Central memory CD8-positive, alpha-beta T cell (primary cell): ENCODE data around the gene TMEM238.

ENCODE experiments used
- ATAC-seq: fragments of 150-1000 bp; cut with Tn5 transposase; replicated peaks from 2 replicates; pipeline ENCODE4 v1.10.0; 2022; ENCODE audit warnings: mild to moderate bottlenecking, moderate FRiP score, moderate number of reproducible peaks; ENCODE audit not compliant: poor library complexity, severe bottlenecking; ENCODE audit errors: extremely low read depth
- DNase-seq, 2 donors: peaks; one replicate each; pipeline ENCODE4 v3.0.0; 2021; ENCODE audit warnings: low spot score in 2 of 2
- H3K27ac Mint-ChIP-seq: one replicate; pipeline ENCODE4 v1.8.0; 2022; ENCODE audit warnings: low read depth, mild to moderate bottlenecking, moderate library complexity, mixed read lengths
- H3K27me3 Mint-ChIP-seq: one replicate; pipeline ENCODE4 v1.8.0; 2022; ENCODE audit warnings: mixed read lengths
- H3K36me3 Mint-ChIP-seq: one replicate; pipeline ENCODE4 v1.8.0; 2022; ENCODE audit warnings: mild to moderate bottlenecking, moderate library complexity, mixed read lengths; ENCODE audit not compliant: insufficient read depth
- H3K4me1 Mint-ChIP-seq: one replicate; pipeline ENCODE4 v1.8.0; 2022; ENCODE audit warnings: mixed read lengths
- H3K4me3 Mint-ChIP-seq: one replicate; pipeline ENCODE4 v1.8.0; 2022; ENCODE audit warnings: mild to moderate bottlenecking, moderate library complexity, mixed read lengths
- H3K9me3 Mint-ChIP-seq: one replicate; pipeline ENCODE4 v1.8.0; 2022; ENCODE audit warnings: mixed read lengths

The TMEM238 gene

DNA sequence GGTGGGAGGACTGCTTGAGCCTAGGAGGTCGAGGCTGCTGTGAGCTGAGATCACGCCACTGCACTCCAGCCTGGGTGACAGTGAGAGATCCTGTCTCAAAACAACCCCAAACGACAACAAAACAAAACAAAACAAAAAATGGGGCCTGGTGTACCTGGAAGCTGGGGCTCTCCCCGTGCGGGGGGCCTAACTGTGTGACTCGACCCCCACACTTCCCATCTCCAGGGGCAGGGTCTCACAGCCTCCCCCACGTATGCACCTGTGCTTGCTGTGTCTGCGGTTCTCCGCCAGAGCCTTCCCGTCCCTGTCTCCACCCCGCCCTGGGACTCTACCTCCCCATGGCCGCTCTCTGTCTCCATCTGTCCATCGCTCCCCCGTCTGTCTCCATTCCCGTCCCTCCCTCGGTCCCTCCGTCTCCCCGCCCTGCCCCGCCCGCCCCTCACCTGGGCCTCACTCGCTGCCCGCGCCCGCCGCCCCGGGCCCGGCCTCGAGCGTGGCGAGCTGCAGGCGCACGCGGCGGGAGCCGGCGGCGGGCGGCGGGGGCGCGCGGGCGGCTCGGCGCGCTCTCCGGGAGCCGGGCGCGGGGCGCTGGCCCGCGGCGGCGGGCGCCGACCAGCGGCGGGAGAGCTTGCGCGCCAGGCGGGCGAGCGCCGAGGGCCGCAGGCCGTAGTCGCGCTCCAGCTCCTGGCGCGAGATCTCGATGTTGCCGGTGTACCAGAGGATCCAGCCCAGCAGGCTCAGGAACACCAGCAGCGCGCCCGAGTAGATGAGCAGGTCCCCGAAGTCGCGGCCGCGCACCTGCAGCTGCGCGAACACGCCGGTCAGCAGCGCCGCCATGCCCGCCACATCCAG lies 587 bp downstream of the TMEM238 start:
- Mint-ChIP-seq H3K9me3 (no peaks in the 10 kb centered on the region), H3K27ac (peak overlapping the region; percentile 79), H3K36me3 (peaks cover 31% of the 10 kb centered on the region), H3K4me1 (peaks cover 62% of the 10 kb centered on the region), H3K4me3 (peak overlapping the region; percentile 97), H3K27me3 (no peaks in the 10 kb centered on the region)
- DNase-seq (no peak), ATAC-seq (no peak)

DNA sequence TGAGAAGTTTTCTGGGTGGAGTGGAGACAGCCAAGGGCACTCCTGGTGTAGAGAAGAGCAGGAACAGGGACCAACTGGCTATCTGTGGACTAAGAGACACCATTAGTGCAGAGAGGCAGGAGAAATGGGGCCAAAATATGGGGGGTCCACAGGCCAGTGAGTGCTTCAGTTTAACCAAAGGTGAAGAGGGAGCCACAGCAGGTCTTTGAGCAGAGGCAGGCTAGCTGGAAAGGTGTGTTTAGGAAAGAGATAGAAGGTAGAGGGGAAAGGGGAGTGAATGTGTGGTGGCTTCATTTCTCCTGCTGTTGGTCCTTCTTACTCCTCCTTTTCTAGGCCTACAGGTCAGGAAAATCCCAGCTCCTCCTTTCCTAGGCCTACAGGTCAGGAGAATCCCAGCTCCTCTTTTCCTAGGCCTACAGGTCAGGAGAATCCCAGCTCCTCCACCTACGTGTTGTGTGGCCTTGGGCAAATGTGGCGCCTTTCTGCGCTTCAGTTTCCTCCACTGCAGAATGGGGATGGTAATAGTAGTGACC lies 1.5 kb downstream of the TMEM238 start:
- H3K27ac Mint-ChIP-seq: peak overlapping the region; percentile 79
- ATAC-seq (no peak), DNase-seq (no peak)
- H3K9me3 Mint-ChIP-seq: no peaks in the 10 kb centered on the region
- peaks cover 24% of the 10 kb centered on the region for H3K36me3 Mint-ChIP-seq
- no peaks in the 10 kb centered on the region for H3K27me3 Mint-ChIP-seq
- H3K4me3 Mint-ChIP-seq: peak overlapping the region; percentile 97
- H3K4me1 Mint-ChIP-seq: peaks cover 53% of the 10 kb centered on the region

DNA sequence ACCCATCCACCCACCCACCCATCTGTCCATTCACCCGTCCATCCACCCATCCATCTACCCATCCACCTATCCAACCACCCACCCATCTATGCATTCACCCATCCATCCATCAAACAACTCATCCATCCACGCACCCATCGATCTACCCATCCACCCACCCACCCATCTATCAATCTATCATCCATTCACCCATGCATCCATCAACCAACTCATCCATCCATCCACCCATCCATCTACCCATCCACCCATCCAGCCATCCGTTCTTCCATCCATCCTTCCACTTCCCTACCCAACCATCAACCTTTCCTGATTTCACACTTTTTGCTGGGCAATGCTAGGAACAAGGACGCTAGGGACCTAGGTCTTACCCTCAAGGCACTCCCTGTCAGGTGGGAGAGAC lies 2.1 kb downstream of the TMEM238 start:
- ATAC-seq (no peak), DNase-seq (no peak)
- Mint-ChIP-seq H3K4me1 (peaks cover 47% of the 10 kb centered on the region), H3K27ac (peak overlapping the region; percentile 79), H3K4me3 (peak overlapping the region; percentile 97), H3K36me3 (peaks cover 20% of the 10 kb centered on the region), H3K27me3 (no peaks in the 10 kb centered on the region), H3K9me3 (no peaks in the 10 kb centered on the region)

DNA sequence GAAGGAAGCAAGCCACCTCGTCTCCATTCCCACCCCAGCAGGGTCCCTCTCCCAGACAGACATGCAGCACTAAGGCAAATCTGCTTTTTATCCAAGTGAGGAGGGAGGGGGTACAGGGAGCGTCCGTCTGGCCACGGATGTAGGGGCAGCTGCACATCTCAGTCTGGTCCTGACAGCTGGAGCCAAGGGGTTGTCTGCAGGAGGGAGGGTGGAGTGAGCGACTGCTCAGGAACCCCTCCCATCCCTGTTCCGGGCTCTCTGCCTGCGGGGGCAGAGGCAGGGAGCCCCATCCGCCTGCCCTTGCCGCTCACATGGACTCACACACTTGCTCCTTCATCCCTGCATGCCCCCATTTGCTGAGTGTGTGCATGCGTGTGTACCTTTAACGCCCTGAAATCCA lies 4.9 kb downstream of the TMEM238 start:
- no peak for DNase-seq
- Mint-ChIP-seq H3K4me3 (no peak overlapping the region), H3K4me1 (peaks cover 22% of the 10 kb centered on the region), H3K27me3 (peaks cover 14% of the 10 kb centered on the region), H3K27ac (peak overlapping the region; percentile 8), H3K36me3 (peaks cover 2% of the 10 kb centered on the region), H3K9me3 (no peaks in the 10 kb centered on the region)
- ATAC-seq: no peak

DNA sequence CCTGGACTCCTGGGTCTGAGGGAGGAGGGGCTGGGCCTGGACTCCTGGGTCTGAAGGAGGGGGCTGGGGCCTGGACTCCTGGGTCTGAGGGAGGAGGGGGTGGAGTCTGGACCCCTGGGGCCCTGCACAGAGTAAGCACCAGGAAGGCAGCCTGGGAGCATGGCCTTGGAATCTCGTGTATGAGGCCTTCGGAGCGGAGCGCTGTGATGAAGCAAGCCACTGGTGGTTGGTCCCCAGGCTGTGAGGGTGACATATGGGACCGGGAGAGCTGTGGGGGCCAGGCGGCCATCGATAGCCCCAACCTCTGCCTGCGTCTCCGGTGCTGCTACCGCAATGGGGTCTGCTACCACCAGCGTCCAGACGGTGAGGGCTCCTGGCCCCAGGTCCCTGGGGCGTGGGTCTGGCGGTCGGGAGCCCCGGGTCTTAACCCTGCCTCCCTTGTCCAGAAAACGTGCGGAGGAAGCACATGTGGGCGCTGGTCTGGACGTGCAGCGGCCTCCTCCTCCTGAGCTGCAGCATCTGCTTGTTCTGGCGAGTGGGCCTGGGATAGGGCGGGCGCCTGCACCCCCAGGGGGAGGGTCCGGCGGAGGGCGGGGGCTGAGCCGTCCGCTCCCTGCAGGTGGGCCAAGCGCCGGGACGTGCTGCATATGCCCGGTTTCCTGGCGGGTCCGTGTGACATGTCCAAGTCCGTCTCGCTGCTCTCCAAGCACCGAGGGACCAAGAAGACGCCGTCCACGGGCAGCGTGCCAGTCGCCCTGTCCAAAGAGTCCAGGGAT lies 6.5 kb downstream of the TMEM238 start:
- H3K36me3 Mint-ChIP-seq: peaks cover 2% of the 10 kb centered on the region
- DNase-seq: no peak
- H3K27ac Mint-ChIP-seq: no peak overlapping the region
- H3K4me3 Mint-ChIP-seq: no peak overlapping the region
- ATAC-seq: no peak
- H3K27me3 Mint-ChIP-seq: peaks cover 25% of the 10 kb centered on the region
- peaks cover 19% of the 10 kb centered on the region for H3K4me1 Mint-ChIP-seq
- no peaks in the 10 kb centered on the region for H3K9me3 Mint-ChIP-seq

DNA sequence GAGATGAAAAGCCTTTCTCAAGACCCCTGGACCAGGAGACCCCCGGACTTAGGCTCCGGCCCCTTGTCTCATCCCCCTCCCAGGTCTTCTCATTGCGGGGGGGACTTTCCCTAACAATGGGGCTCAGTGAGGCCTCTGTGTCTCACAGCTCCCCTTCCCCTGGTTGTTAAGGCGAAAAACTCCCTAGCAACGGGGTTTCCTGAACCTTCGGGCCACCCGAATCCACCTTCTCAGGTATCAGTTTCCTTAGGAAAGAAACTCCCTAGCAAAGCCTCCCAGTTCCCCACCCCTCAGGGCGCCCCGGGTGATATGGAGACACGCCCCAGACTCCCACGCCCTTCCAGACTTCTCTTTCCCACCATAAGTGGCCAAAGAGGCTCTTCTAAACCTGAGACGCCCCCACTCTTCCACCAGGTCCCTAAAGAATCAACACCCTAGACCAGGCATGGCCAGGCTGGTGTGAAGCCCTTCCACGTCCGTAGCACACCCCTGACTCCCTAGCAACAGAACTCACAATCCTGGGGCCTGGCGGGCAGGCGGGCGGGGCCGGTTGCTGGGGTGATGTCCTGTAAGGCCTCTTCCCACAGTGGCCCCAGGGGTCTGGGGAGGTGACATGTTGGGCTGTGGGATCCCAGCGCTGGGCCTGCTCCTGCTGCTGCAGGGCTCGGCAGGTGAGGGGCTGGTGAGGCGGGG lies 7.7 kb downstream of the TMEM238 start, which contains the start of gene TMEM190:
TSS of gene TMEM190 (plus strand) at position 586 of the 693 bp plus-strand sequence. CDS start at position 614, 28 bp downstream.
- H3K4me1 Mint-ChIP-seq: peaks cover 7% of the 10 kb centered on the region
- H3K27ac Mint-ChIP-seq: no peak within 1 kb of the TSS
- no peak within 1 kb of the TSS for H3K4me3 Mint-ChIP-seq
- ATAC-seq (no peak), DNase-seq (no peak)
- H3K36me3 Mint-ChIP-seq: peaks cover 4% of the 10 kb centered on the region
- H3K27me3 Mint-ChIP-seq: peaks cover 37% of the 10 kb centered on the region
- H3K9me3 Mint-ChIP-seq: no peaks in the 10 kb centered on the region

DNA sequence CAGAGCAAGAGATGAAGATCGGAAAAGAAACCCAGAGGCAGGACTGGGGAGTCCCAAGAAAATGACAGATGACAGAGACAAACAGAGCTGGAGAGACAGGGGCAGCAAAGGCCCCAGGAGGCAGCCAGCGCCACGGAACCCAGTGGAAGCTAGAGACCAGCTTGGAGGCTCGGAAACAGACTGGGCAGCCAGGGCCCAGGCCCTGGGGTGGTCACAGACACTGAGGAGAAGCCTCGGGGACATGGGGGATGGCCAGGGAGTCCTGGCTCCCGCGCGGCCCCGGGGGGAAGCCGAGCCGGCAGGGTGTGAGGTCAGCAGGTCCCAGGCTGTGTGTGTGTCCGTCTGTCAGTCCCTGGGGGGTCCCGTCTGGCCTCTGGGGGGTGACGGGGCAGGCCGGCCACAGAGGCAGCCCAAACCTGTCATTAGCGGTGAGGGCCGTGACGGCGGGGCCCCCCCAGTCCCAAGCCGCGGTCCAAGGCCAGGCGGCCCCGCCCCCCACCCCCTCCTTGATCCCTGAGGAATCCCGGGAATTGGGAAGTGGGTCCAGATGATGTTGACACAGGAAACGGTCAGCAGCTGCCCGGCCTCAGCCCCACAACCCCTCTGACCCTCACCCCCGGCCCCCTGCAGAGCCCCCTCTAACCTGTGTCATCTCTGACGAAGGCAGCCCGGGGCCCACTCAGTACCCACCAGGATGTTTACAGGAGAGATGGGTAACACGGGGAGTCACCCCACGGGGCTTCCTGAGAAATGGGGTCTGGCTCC lies 9.9 kb downstream of the TMEM238 start:
- Mint-ChIP-seq H3K4me3 (no peak overlapping the region), H3K4me1 (peaks cover 11% of the 10 kb centered on the region), H3K27me3 (peaks cover 56% of the 10 kb centered on the region), H3K36me3 (peaks cover 4% of the 10 kb centered on the region), H3K9me3 (no peaks in the 10 kb centered on the region), H3K27ac (no peak overlapping the region)
- DNase-seq: no peak
- no peak for ATAC-seq

DNA sequence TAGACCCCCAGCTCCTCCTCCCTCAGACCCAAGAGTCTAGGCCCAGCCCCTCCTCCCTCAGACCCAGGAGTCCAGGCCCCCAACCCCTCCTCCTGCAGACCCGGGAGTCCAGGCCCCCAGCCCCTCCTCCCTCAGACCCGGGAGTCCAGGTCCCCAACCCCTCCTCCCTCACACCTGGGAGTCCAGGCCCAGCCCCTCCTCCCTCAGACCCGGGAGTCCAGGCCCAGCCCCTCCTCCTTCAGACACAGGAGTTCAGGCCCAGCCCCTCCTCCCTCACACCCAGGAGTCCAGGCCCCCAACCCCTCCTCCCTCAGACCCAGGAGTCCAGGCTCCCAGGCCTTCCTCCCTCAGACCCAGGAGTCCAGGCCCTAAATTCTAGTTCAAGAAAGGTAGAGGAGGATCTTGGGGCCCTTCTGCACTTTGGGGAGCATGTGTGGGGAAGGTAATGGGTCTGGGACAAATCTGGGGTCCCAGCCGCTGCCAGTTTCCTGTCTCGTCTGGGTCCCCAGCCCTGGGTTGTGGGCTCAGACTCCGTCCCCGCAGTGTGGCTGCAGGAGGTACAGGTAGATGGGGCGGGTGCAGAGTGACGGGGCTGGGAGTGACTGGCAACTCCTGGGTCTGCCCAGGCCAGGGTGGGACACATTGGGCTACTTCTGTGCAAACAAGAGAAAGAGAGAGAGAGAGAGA lies 10.6 kb downstream of the TMEM238 start:
- ATAC-seq (no peak), DNase-seq (no peak)
- Mint-ChIP-seq H3K4me3 (no peak overlapping the region), H3K27me3 (peaks cover 56% of the 10 kb centered on the region), H3K9me3 (no peaks in the 10 kb centered on the region), H3K36me3 (peaks cover 4% of the 10 kb centered on the region), H3K4me1 (peaks cover 11% of the 10 kb centered on the region), H3K27ac (no peak overlapping the region)

DNA sequence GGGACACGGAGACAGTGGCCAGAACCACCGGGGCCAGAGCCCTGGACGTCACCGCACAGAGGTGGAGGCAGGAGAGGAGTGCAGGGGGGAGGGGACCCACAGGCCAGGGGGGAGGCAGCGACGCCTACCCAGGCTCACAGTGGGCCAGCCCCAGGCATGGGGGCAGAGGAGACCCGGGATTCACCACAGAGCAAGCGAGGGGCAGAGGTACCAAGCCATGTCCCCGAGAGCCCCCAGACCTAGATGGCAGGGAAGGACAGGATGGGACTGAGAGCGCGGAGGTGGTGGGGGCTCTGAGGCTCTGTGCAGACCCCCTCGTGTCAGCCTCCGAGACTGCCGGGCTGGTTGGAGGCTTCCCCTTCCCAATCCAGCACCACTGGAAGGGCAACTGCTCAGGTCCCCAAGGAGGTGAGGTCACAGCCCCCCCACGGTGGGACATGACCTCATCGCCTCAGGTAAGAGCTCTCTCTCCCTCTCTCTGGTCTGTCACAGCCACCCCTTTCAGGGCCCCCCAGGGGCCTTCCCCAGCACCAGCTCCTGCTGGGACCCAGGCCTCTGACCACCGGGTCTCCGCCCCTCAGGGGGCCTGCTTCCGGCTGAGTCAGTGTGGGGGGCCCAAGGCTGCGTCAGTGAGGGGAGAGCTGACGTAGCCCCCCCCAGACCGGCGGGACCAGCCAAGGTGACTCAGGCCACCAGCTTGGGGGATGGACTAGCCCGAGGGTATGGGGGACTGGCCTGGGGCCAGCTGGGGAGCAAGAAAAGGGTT lies 11.6 kb downstream of the TMEM238 start:
- H3K9me3 Mint-ChIP-seq: no peaks in the 10 kb centered on the region
- H3K4me3 Mint-ChIP-seq: no peak overlapping the region
- no peak for DNase-seq
- H3K27me3 Mint-ChIP-seq: peaks cover 56% of the 10 kb centered on the region
- H3K27ac Mint-ChIP-seq: no peak overlapping the region
- ATAC-seq: no peak
- peaks cover 11% of the 10 kb centered on the region for H3K4me1 Mint-ChIP-seq
- peaks cover 4% of the 10 kb centered on the region for H3K36me3 Mint-ChIP-seq

DNA sequence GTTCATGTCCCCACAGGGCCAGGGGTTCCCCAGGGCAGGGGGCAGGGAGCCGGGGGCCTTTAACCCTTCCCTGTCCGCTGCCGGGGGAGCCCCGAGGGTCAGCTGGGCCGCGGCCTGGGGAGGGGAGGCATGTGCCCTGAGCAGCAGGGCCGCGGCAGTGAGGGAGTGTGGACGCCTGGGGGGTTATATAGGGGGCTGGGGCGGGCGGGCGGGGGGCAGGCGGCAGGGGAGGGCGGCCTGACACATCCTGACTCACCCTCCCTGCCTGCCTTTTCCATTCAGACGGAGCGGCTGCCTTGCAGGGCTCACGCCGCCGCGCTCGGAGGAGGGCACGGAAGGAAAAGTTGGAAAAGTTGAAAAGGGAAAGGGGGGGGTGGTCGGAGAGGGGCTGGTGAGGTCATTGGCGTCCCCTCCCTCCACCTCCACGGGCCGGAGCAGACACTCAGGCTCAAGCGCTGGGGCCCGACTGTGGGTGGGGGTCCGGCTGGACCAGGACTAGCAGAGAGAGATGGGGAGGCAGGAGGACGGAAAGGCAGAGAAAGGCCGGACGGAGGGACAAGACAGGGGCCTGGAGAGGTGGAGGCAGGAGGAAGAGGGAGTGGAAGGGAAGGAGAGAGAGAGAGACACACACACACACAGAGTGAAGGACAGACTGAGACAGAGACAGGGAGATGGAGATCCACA lies 13.6 kb downstream of the TMEM238 start, which contains the start of gene IL11:
TSS of gene IL11 (minus strand) at position 159 of the 684 bp plus-strand sequence. CDS start at position 6, 153 bp downstream.
- Mint-ChIP-seq H3K4me3 (peak within 1 kb of the TSS; percentile 75), H3K4me1 (peaks cover 11% of the 10 kb centered on the region), H3K27ac (no peak within 1 kb of the TSS), H3K27me3 (peaks cover 65% of the 10 kb centered on the region), H3K9me3 (no peaks in the 10 kb centered on the region), H3K36me3 (peaks cover 4% of the 10 kb centered on the region)
- no peak for DNase-seq
- no peak for ATAC-seq
